ENCODE results near the gene RAB31.

DNA sequence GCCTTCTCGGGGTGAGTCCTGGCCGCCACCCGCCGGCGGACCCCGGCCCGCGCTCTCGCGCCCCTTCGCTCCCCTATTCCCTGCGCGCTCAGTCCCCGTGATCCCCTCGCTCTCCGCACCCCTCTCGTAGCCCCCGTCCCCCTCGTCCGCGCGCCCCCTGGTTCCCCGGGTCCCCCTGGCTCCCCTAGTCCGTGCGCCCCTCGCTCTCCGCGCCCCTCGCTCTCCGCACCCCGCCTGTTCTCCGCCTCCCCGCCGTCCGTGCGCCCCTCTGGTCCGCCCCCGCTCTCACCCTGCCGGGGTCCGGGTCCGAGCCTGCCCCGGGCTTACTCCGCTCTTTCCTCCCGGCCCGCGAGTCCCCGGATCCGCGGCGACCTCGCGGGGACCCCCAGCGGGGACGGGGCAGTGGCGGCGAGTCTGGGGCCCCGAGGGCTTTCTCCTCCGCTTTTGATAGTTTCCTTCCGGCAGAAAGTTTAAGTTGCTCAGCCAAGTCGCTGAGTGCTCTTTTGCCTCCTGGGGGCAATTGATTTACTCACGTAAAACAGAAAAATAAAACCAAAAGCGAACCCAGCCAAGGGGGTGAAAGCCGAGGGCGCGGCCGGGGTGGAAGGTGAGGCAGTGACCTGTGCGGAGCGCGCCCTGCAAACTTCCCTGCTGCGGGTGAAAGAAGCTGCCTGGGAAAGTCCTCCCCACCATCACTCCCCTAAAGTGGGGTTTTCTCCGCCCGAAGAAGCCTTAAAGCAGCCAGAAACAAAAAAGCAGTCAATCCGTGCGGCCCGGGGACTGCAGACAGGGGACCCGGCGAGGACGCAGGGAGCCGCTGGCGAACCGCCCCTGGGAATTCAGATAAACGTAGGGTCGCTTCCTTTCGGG, 568 bp downstream of the RAB31 start:
- TF ChIP-seq, protein P1, sequence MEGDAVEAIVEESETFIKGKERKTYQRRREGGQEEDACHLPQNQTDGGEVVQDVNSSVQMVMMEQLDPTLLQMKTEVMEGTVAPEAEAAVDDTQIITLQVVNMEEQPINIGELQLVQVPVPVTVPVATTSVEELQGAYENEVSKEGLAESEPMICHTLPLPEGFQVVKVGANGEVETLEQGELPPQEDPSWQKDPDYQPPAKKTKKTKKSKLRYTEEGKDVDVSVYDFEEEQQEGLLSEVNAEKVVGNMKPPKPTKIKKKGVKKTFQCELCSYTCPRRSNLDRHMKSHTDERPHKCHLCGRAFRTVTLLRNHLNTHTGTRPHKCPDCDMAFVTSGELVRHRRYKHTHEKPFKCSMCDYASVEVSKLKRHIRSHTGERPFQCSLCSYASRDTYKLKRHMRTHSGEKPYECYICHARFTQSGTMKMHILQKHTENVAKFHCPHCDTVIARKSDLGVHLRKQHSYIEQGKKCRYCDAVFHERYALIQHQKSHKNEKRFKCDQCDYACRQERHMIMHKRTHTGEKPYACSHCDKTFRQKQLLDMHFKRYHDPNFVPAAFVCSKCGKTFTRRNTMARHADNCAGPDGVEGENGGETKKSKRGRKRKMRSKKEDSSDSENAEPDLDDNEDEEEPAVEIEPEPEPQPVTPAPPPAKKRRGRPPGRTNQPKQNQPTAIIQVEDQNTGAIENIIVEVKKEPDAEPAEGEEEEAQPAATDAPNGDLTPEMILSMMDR (IDR thresholded peaks at IDR 0.05), result no peak
- TF ChIP-seq POLR2A (IDR thresholded peaks at IDR 0.05; ENCODE audit: low read depth), result no peak

Measured in esophagus muscularis mucosa (tissue), 3 donors.